GM19240 (cell line): ENCODE data around the gene CEP112.

Experiments
- DNase-seq: peaks from one replicate; pipeline ENCODE4 v3.0.0; 2011; ENCODE audit warnings: low spot score; ENCODE audit not compliant: insufficient read length

The CEP112 gene

DNA sequence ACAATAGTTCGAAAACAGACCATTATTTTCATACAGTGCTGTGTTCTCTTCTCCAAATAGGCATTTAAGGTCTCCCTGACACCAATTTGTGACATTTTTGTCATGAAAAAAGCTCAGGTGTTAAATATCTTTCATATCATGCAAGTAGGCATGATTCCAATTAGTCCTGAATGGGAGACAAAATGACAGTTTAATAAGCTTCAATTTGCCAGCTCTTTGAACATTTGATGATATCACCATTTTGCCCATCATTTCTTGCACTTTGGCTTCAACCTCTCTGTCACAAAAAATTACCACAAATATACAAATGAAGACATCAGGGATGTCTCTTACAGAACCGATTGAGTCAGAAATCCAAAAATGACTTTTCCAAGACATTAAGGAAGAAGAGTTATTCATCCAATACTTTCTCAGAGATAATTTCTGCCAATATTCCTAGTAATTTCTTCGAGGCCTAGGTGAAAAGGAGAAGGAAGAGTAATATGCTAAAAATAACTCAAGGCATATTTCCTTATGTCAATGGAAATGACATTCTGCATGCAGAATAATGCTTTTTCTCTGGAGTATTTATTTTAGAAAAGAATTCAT lies 298.1 kb downstream of the CEP112 start:
- DNase-seq: no peak

DNA sequence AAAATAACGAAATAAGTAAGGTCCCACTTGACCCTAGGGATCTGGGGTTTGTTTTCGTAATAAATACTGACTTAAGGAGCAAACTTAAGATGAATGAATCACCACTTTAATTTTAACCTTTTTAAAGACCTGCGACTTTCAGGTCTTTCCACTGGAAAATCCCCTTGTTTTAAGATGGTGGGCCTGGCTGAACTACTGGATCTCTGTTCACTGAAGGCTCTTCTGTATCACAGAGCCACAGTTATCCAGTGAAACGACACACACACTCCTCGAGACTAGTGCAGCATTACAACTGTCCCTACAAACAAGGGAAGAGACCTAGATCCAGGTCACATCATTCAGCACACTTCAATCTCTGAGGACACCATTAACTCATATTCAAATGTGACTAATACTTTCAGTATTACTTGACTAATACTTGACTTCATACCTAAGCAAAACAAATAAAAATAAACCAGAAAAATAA lies 299.0 kb downstream of the CEP112 start:
- no peak for DNase-seq

DNA sequence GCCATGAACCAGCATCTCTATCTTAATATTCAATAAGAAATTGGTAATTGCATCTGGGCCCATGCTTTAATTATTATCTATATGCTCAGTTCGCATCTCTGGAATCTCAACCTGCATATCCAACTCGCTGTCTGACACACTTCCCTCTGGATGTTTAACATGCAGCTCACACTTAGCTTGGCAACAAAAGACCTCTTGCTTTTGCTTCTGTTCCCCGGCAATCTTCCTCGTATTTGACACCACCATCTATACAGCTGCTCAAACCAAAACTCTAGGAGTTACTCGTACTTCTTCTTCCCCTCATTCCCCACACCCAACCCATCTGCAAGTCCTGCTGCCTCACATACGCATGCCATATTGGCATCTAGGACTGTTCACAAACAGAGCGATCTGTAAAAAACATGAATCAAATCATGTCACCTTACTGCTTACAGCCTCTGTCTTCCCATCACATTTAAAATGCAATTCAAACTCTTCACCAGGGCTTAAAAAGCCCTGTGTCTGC lies 300.6 kb downstream of the CEP112 start:
- no peak for DNase-seq

DNA sequence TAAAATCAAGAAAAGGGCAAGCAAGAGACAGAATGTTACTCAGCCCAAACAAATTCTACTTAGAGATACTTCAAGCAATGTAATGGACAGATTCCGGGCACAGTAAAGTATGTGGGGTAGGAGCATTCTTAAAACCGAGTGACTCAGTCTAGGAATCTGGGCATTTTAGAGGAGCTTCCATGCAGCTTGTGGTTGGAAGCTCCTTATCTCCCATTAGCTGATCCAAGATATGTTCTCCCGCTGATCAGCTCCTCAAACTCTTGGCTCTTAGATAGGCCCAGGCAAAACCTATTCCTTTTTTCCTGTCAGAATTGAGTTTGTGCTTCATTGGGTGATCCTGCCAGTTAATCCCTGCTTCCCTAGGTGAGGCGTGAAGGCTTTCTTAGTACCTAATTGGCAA lies 303.3 kb downstream of the CEP112 start:
- no peak for DNase-seq

DNA sequence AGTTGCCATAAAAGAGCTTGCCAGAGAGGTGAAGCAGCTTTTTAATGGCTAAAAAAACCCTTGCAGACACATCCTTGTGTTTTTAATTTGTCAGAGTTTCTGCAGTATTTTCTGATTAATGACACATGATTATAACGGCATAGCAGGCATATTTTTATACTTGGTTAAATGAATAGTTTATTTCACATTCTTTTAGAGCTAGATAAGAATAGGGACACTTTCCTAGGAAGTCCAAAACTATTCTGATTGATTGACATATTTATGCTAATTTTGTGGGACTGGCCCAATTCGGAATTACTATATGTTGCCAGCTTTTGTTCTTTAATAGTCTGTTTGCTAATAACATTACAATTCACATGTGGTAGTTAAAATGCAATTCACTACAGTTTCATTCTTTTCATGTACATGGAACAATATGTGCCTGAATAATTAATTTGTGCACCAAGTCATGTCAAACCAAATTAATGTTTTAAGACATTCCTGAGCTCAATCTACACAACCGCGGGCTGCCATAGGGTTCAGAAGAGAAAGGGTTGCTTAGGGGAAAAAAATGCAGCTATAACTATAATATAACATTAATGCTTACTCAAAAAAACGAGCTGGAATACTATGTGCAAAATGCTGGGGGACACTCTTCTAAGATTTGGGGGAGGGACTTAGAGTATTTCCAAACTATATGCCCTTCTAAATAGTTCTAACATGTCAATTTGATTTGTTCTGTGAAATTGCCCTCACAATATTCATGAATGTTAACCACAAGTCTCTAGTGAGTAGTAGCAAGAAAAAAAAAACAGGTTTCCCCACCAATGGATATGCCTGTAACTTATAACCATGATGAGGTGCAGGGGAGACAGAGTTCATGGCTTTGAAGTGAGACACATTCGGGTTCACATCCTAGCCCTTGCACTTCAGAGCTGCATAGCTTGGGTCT lies 305.4 kb downstream of the CEP112 start:
- DNase-seq: no peak

DNA sequence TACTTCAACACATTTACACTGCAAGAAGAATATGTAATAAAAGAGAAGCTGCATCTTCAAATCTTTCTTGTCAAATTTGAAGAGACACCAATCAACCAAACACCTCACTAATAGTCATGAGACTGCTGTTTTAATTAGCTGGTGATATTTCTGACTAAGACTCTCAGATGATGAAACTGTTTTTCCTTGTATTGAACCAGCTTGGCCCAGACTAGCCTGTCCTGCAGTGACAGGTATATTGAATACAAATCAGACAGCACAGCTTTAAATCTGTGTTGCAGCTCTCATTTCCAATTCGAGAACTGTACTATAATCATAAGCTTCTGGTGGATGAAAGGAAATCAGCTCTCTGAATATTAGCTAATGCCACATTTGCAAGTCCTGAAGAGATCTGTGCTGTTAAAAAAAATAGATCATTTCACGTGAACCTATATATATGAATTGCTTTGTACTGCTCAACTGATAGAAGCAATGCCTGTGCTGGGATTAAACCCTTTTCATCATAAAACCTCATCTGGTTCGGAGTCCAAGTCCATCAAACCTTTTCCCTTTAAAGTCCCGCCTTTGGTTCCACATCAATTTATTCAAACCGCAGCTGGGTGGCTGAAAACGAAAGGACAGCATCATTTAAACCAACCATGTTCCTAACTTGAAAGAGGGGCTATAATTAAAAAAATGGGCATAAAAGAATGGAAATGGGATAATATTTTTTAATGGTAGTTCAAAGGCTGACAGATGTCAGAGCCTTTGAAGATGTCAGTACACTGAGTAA lies 306.2 kb downstream of the CEP112 start:
- no peak for DNase-seq

DNA sequence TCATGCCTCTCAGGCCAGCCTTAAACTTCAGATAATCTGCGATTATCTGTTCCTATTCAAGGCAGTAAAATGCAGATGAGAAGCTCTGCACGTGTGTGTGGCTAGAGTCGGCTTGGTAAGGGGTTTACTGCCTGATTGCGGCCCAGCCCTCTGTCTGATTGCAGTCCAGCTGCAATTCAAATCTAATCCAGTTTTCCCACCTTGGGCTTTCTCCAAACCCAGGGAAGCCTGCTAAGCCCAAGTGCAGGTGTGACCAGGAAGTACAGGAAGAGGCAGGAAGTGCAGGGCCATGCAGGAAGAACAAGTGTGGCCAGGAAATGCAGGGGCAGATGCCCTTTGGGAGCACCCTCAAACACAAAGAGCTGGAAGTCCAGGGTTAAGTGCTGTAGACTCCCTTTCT lies 314.9 kb downstream of the CEP112 start:
- no peak for DNase-seq

DNA sequence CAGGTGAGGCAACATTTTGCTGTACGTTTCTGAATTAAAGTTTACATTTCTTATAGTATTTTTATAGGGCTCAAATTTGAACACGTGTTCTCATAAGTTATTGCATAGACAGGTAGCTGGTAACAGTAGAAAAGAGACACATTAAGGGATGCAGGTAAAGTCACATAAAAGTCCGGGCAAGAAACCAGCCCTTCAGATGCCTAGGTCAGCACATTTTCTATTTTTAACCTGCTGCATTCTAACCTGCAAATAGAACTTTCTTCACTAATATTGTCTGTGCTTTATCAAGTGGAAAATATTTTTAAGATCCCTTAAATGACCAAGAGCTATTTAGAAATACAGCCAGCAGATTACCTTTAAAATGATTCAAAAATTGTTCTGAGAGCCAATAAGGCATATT lies 323.1 kb downstream of the CEP112 start:
- no peak for DNase-seq

DNA sequence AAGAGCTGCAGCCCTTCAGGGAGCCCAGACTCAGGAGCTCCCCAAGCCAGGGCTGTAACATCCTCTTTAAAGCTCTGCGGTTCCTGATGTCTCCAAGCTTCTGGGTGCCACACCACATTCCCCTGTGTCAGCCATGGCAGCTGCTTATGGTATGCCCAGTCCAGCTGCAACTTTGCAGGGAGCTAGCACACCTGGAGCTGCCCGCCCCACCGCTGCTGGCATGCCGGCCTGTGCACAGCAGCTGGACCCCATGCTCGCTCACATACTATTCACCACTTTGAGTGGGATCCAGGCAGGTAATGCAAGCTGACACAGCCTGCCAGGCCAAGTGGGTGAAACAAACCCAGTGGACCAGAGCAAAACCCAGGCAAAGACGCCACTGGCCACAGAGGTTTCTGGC lies 324.9 kb downstream of the CEP112 start:
- DNase-seq: no peak

DNA sequence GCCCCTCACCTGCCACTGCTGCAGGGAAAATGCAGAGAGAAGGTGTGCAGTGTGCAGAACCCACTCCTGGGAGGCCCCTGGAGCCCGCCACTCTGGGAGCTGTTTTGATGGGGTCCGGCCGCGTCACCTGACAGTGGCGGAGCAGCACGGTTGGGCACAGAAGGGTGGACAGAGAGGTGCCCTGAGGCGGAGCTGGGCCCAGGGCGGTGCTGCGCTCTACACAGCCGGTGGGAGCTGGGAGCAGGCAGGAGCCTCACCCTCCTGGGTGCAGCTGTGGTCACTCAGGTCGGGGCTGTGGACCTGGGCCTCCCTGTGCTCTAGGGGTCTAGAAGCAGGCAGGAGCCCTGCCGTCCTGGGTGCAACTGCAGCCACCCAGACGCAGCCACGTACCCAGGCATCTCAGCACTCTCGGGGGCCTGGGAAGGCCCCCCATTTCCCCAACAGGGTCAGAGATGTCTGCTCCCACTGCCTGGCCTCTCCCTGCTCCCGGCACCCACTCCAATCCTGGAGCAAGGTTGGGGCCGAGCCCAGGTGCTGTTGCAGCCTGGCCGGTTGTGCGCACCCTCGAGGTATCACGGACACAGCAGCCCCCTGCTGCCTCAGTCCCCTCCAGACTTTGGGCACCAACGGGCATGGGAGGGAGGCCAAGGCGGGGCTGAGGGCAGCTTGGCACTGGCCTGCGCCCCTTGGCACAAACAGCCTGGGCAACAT lies 326.1 kb downstream of the CEP112 start:
- no peak for DNase-seq

DNA sequence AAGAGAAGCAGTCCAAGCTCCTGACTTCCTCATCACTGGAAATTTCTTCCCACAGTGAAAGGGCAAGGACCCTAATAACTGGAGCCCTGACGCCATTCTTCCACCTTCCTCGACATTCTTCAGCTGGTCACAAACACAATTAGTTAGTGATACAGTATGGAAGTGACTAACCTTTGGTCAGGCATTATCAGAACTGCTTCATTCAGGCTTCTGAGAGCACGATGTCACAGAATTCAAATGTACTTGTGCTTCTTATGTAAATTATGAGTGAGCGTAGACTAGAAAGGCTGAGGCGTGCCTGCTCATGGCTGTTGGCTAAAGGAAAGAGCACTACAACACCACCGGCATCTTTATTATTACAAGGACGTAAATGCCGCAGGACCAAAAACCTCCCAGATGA lies 327.5 kb downstream of the CEP112 start:
- DNase-seq: no peak

DNA sequence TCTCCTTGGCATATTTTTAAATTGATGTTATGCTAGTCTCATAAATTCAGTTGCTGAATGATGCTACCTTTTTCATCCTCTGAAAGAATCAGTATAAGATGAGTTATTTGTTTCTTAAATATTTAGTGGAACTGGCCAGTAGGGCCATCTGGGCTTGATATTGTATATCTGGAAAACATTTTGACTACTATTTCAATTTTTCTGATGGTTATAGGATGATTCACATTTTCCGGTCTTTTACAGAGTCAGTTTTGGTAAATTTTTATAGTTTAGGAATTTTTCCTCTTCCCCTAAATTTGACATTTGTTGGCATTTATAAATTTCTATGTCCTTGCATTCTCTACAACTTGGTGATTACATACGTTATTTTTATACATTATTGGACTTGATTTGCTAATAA lies 334.2 kb downstream of the CEP112 start:
- DNase-seq: no peak

DNA sequence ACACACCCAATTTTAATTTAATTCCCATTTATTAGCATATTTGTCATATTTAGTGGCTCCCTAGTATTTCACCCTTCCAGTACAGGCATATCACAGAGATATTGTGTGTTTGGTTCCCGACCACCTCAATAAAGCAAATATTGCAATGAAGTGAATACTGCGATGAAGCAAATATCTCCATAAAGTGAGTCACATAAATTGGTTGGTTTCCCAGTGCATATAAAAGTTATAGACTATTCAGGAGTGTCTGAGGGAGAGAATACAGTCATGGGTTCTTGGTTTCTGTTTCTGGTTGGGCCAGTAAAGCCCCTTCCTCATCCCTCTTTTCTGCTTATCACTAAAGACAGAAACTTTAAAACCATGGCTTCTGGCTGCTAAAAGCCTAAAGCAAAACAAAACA lies 335.1 kb downstream of the CEP112 start:
- no peak for DNase-seq

DNA sequence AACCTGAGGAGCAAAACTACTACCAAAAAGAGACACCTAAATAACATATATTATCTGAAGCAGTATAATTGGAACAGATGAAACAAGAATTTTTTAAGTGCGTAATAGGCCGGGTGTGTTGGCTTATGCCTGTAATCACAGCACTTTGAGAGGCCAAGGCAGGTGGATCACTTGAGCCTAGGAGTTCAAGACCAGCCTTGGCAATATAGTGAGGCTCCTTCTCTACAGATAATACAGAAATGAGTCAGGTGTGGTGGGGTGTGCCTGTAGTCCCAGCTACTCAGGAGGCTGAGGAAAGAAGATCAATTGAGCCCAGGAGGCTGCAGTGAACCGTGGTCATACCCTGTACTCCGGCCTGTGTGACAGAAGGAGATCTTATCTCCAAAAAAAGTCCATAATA lies 336.3 kb downstream of the CEP112 start:
- no peak for DNase-seq

DNA sequence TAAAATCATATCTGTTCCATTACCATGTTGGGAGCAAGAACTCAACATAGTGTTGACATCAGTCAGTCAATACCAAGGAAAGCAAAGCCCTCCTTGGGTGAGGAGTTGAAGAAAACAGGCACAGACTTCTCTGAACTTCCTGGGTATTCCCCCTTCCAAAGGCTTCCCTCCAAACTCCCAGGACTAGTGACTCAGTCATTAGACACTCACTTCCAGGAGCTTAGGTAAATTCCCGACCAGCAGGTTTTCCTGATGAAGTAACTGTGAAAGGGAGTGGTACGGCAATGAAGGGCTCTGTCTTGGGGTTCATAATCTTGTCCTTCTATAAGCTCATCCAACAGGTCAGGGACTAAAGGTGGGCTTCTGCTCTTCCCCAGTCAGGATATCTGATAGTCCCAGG lies 336.7 kb downstream of the CEP112 start:
- no peak for DNase-seq

DNA sequence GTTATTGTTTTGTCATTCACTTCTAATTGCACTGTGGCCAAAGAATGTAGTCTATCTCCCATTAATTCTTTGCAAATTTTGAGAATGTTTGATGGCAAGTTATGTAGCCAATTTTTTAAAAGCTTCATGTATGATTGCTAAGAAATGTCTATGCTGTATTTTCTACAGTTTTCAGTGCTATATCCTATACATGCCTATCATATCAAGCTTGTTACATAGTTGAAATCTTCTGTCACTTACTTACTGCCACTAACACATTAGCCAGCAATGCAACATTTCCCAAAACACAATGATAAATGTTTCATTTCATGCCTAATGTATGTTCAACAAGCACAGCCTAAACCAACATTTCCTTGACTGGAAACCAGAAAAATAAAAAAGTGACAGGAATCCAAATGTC lies 338.1 kb downstream of the CEP112 start:
- DNase-seq: no peak

DNA sequence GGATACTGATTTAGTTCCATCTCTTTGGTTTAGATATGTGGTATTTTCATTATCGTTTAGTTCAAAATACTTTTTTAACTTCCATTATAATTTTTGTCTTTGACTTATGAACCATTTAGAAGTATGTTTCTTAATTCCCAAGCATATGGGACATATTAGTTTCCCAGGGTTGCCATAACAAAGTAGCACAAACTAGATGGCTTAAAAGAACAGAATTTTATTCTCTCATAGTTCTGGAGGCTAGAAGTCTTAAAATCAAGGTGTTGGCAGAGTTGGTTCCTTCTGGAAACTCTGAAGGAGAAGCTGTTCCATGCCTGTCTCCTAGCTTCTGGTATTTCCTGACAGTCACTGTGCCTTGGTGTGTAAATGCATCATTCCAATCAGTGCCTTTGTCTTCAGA lies 339.0 kb downstream of the CEP112 start:
- DNase-seq: no peak

DNA sequence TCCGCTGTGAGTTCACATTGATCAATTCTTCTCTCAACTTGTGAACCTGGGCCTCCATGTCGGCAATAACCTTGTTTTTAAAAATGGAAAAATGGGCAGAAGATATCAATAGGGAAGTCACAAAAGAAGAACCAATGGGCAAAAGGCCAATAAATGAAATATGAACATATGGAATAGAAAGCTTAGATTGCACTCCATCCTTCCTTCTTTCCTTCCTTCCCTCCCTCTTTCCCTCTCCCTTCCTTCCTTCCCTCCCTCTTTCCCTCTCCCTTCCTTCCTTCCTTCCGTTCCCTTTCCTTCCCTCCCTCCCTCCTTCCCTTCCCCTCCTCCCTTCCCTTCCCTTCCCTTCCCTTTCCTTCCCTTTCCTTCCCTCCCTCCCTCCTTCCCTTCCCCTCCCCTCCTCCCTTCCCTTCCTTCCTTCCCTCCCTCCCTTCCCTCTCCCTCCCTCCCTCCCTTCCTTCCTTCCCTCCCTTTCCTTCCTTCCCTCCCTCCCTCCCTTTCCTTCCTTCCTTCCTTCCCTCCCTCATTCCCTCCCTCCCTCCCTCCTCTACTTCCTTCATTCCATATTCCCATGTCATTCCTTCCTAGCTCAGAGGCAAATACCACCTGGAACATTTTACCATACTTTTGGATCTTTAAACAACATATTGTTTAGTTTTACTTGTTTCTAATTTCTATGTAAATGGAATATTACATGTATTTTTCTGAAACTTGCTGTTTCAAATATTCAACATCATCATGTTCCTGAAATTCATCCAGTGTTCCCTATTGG lies 339.8 kb downstream of the CEP112 start:
- DNase-seq: no peak

DNA sequence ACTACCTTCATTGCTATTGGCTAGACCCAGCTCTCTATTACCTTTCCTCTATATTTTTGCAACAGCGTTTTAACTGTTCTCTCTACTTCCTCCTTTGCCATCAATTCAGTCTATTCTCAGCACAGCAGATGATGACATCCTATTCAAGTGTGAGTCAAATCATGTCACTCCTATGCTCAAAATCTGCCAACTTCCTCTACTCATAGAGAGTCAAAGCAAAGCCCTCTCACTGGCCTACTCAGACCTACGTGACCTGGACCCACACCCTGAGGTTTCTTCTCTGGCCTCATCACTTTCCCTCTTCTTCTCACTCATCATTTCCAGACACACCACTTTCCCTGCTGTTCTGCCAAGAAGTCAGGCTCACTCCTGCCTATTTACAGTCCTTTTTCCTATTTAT lies 341.4 kb downstream of the CEP112 start:
- DNase-seq: no peak

DNA sequence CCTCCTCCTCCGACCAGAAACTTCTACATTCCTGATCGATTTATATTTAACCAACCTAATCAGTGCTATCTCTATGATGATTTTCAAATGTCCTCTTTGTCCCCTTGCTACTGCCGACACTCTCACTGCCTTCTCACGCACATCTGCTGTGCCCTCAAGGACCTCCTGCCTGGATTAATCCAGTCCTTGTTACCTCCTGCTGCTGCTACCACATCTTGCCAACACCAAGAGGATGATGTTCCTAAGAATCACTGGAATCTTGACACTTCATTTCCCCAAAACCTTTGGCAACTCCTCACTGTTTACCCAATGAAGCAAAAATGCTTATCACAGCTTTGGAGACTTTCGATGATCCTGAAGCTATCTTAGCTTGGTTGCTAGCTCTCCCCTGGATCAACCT lies 343.2 kb downstream of the CEP112 start:
- DNase-seq: no peak

DNA sequence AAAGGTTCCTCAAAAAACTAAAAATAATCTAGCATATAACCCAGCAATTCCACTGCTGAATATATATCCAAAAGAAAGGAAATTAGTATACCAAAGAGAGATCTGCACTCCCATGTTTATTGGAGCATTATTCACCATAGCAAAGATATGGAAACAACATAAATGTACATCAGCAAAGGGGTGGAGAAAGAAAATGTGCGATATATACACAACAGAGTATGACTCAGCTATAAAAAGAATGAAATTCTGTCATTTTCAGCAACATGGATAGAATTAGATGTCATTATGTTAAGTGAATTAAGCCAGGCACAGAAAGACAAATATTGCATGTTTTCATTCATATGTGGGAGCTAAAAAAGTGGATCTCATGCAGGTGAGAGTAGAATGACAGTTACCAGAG lies 350.8 kb downstream of the CEP112 start:
- DNase-seq: no peak
